Activated naive CD4-positive, alpha-beta T cell treated with anti-CD3 and anti-CD28 coated beads for 36 hours (primary cell): ENCODE data around the gene GABPA. TPM values are rescaled to one million over a fixed set of nuclear protein-coding genes. Genes with fewer than 3 reads are reported as not detected.

Experiments
- total RNA-seq, 2 experiments: library from RNA; stranded (reverse); gene quantifications; one replicate each; pipeline ENCODE4 v1.2.3, GENCODE V29; 2021

The GABPA gene
- total RNA-seq, 2 experiments from 2014 or later = 18.5 to 21.2 TPM

Other genes with a start within 250 kb of the GABPA start
- gene MRPL39, start 127.5 kb upstream of the GABPA start, total RNA-seq = 10 to 100 TPM; 71.4 to 75.8 TPM
- gene JAM2, start 95.7 kb upstream of the GABPA start, total RNA-seq = under 1 TPM; 0.07 to 0.27 TPM
- gene ATP5PF, start 68 bp upstream of the GABPA start, total RNA-seq = 100 to 1,000 TPM; 124 to 132 TPM